ENCODE data around the gene ZNF425. TPM values are rescaled to one million over a fixed set of nuclear protein-coding genes. Genes with fewer than 3 reads are reported as not detected.
"Not testable (repeated sequence)": the region's sequence is repeated elsewhere in the genome, so short reads cannot be mapped to it uniquely, and the experiment has no call there.

Gene ZNF425
- total RNA-seq, 6 donors from 2014 or later: 1.4 to 3.1 (median 1.8) TPM

DNA sequence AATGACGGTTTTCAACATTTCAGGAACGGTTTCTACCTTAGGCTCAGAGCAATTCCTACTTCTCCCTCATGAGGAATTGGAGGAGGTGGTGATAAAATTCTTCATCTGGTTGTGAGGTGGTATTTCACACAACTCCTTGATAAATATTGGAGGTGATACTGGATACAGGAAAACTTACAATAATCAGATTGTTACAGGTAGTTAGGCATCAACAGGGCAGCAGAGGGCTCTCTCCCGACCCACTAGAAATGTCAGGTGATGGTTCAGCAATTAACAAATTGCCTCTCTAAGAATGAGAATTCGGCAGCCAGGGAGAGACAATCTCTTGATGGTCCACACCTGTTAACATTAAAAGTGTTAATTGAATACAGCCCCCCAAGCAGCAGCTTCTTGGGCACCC, 58.3 kb downstream of the ZNF425 start:
- no peak for DNase-seq
- ATAC-seq (ENCODE audit: low FRiP score in 2 of 2): no peak
- TF ChIP-seq POLR2AphosphoS5 (IDR thresholded peaks at IDR 0.05): no peak
- TF ChIP-seq, protein P1, sequence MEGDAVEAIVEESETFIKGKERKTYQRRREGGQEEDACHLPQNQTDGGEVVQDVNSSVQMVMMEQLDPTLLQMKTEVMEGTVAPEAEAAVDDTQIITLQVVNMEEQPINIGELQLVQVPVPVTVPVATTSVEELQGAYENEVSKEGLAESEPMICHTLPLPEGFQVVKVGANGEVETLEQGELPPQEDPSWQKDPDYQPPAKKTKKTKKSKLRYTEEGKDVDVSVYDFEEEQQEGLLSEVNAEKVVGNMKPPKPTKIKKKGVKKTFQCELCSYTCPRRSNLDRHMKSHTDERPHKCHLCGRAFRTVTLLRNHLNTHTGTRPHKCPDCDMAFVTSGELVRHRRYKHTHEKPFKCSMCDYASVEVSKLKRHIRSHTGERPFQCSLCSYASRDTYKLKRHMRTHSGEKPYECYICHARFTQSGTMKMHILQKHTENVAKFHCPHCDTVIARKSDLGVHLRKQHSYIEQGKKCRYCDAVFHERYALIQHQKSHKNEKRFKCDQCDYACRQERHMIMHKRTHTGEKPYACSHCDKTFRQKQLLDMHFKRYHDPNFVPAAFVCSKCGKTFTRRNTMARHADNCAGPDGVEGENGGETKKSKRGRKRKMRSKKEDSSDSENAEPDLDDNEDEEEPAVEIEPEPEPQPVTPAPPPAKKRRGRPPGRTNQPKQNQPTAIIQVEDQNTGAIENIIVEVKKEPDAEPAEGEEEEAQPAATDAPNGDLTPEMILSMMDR (IDR thresholded peaks at IDR 0.05): no peak
- no peak for TF ChIP-seq POLR2A (IDR thresholded peaks at IDR 0.05)
- no peak for TF ChIP-seq EP300 (IDR thresholded peaks at IDR 0.05)
- Histone ChIP-seq H3K4me3 (no peak overlapping the region), H3K27me3 (no peaks in the 10 kb centered on the region), H3K36me3 (peaks cover 8 to 36% (median 27%) of the 10 kb centered on the region in 4 donors), H3K9me3 (no peaks in the 10 kb centered on the region), H3K4me1 (peaks cover 0 to 4% (median 2%) of the 10 kb centered on the region in 4 donors), H3K27ac (no peak overlapping the region)
- 66 to 71% methylated on average over 4 of the region's 4 CpGs for WGBS, 2 donors

DNA sequence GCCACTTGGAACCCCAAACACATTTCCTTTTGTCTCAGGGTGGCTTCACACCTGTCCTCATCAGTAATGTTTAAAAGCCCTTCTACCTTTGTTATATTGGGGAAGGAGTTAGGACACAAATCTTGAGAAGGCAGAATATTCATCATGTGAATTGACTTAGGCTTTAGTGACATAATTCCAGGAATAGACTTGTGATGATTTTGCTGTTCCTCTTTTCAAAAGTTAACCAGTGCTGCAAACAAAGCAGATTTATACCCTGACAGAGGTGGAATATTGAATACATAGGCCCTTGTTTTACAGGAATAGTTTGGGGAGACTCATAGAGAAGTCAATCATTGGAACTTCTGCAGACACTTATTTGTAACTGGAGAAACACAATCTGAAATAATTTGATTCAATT, 62.6 kb downstream of the ZNF425 start:
- TF ChIP-seq POLR2A (IDR thresholded peaks at IDR 0.05) (no peak), POLR2AphosphoS5 (IDR thresholded peaks at IDR 0.05) (no peak), EP300 (IDR thresholded peaks at IDR 0.05) (no peak)
- TF ChIP-seq, protein P1 (IDR thresholded peaks at IDR 0.05): no peak
- Histone ChIP-seq H3K27me3 (no peaks in the 10 kb centered on the region), H3K4me1 (peaks cover 0 to 4% (median 2%) of the 10 kb centered on the region in 4 donors), H3K4me3 (no peak overlapping the region), H3K36me3 (peaks cover 0 to 7% (median 0%) of the 10 kb centered on the region in 4 donors), H3K27ac (no peak overlapping the region), H3K9me3 (no peaks in the 10 kb centered on the region)
- DNase-seq (no peak), ATAC-seq (ENCODE audit: low FRiP score in 2 of 2) (no peak)

DNA sequence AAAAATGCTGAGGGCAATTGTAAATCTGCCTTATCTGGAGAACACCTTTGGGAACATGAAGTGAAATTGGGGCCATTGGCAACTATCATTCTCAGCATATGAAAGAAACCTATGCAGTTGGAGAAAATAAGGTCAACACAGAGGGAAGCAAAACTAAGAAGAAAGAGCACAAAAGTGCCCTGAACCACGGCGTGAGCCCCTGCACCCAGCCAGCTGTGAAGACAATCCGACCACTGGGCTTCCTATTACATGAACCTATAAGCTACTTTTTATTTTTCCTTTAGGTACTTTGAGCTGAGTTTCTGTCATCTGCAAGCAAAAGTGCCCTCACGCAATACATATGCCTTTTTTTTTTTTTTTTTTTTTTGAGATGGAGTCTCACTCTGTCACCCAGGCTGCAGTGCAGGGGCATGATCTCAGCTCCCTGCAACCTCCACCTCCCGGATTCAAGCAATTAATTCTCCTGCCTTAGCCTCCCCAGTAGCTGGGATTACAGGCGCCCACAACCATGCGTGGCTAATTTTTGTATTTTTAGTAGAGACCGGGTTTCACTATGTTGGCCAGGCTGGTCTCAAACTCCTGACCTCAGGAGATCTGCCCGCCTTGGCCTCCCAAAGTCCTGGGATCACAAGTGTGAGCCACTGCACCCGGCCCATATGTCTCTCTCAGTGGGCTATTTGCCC, 63.8 kb downstream of the ZNF425 start:
- not testable (repeated sequence) for H3K36me3 ChIP-seq; H3K27ac ChIP-seq; H3K4me1 ChIP-seq; H3K9me3 ChIP-seq; ATAC-seq (ENCODE audit: low FRiP score in 2 of 2); H3K27me3 ChIP-seq; DNase-seq; H3K4me3 ChIP-seq
- 86 to 91% methylated on average over 10 of the region's 10 CpGs for WGBS, 2 donors

DNA sequence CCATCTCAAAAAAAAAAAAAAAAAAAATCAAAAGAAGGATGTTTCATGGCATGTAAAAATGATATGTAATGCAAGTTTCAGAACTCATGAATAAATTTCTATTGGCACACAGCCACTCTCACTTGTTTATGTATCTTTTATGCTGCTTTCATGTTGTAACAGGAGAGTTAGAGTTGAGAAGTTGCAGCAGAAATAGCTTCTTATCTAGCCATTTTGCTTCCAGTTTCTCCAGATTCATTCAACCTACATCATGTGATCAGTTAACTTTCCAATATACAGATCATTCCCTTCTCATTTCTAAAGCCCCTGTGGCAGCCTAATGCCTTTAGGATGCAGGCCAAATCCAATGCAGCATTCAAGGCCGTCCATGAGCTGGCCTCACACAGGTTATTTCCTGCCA, 66.0 kb downstream of the ZNF425 start:
- Histone ChIP-seq H3K4me3 (no peak overlapping the region), H3K36me3 (no peaks in the 10 kb centered on the region), H3K27ac (no peak overlapping the region), H3K9me3 (no peaks in the 10 kb centered on the region), H3K27me3 (no peaks in the 10 kb centered on the region), H3K4me1 (peaks cover 0 to 4% (median 0%) of the 10 kb centered on the region in 4 donors)
- DNase-seq (no peak), ATAC-seq (ENCODE audit: low FRiP score in 2 of 2) (no peak)
- no peak for TF ChIP-seq EP300 (IDR thresholded peaks at IDR 0.05)
- no peak for TF ChIP-seq POLR2AphosphoS5 (IDR thresholded peaks at IDR 0.05)
- TF ChIP-seq POLR2A (IDR thresholded peaks at IDR 0.05): no peak
- TF ChIP-seq, protein P1 (IDR thresholded peaks at IDR 0.05): no peak
- 50 to 64% methylated on average over 1 of the region's 1 CpG for WGBS, 2 donors

DNA sequence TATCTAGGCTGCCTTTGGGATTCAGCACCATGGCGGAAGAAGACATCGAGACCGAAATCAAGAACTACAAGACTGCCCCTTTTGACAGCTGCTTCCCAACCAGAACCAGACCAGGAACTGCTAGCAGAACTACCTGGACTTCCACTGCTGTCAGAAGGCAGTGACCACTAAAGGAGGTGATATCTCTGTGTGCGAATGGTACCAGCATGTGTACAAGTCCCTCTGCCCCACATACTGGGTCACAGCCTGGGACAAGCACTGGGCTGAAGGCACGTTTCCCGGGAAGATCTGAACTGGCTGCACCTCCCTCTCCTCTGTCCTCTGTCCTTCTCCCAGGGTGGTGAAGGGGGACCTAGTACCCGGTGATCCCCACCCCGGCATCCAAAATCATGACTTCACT, 72.2 kb downstream of the ZNF425 start:
- no peaks in the 10 kb centered on the region for H3K9me3 ChIP-seq
- WGBS, 2 donors: 85 to 87% methylated on average over 8 of the region's 8 CpGs
- H3K4me1 ChIP-seq: no peaks in the 10 kb centered on the region
- no peak overlapping the region for H3K4me3 ChIP-seq
- no peak for TF ChIP-seq EP300 (IDR thresholded peaks at IDR 0.05)
- TF ChIP-seq, protein P1 (IDR thresholded peaks at IDR 0.05): no peak
- no peak for TF ChIP-seq POLR2A (IDR thresholded peaks at IDR 0.05)
- TF ChIP-seq POLR2AphosphoS5 (IDR thresholded peaks at IDR 0.05): no peak
- no peak for ATAC-seq (ENCODE audit: low FRiP score in 2 of 2)
- DNase-seq: no peak
- H3K36me3 ChIP-seq: no peaks in the 10 kb centered on the region
- H3K27me3 ChIP-seq: no peaks in the 10 kb centered on the region
- H3K27ac ChIP-seq: no peak overlapping the region

Measured in upper lobe of left lung (tissue), 6 donors.